ENCODE results near the gene FUZ.

FUZ gene

DNA sequence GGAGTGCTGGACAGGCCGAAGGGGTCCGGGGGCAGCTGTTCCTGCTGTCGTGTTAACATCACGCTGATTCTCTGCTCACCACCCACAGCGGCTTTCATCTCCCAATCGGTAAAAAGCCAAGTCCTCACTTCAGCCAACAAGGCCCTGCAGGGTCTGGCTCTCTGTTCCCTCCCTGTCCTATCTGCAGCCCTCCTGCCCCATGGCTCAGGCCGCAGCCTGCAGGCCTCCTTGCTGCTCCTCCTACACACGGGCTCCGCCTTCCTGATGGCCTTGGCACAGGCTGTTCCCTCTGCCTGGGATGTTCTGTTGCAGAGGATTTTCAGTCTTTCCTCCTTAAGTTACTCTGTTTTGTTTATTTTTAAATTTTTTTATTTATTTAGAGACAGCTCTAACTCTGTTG, 22.2 kb downstream of the FUZ start:
- H3K27me3 ChIP-seq: no peaks in the 10 kb centered on the region
- H3K4me1 ChIP-seq: no peaks in the 10 kb centered on the region
- no peak for DNase-seq
- no peak overlapping the region for H3K4me3 ChIP-seq (ENCODE audit: low read depth, low read length)
- H3K9me3 ChIP-seq: no peaks in the 10 kb centered on the region
- peaks cover 7% of the 10 kb centered on the region for H3K36me3 ChIP-seq
- no peak for TF ChIP-seq CTCF (IDR thresholded peaks at IDR 0.05; ENCODE audit: low read depth, low read length)

DNA sequence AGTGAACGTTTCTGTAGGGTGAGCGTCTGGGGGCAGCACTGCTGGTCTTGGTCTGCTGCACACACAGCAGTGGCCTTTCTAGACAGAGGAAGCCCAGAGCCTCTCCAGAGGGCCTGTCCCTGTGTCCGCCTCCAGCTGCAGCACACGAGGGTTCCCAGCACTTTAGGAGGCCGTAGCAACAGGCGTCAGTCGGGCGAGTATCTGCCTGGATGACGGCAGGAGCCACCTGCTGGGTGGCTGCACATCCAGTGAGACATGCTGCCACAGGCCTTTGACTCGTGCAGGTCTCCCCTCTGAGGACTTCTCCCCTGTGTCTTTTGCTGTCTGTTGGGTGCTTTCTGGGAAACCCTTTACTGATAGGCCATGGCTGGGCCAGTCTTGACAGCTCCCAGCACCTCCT, 24.2 kb downstream of the FUZ start:
- Histone ChIP-seq H3K4me1 (no peaks in the 10 kb centered on the region), H3K4me3 (ENCODE audit: low read depth, low read length) (no peak overlapping the region), H3K27me3 (no peaks in the 10 kb centered on the region), H3K9me3 (no peaks in the 10 kb centered on the region), H3K36me3 (no peaks in the 10 kb centered on the region; the same call in 1 of the 2 replicates)
- TF ChIP-seq CTCF (IDR thresholded peaks at IDR 0.05; ENCODE audit: low read depth, low read length): no peak
- no peak for DNase-seq

DNA sequence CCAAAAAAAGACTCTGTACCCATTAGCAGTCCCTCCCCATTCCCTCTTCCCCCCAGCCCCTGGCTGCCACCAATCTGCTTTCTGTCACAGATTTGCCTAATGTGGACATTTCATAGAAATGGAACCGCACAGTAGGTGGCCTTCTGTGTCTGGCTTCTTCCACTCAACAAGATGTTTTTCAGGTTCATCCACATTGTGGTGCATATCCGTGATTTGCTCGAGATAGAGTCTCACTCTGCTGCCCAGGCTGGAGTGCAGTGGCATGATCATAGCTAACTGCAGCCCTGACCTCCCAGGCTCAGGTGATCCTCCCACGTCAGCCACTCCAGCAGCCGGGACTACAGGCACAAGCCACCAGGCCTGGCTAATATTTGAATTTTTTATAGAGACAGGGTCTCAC, 25.3 kb downstream of the FUZ start:
- Histone ChIP-seq H3K9me3 (no peaks in the 10 kb centered on the region), H3K36me3 (peaks cover 5% of the 10 kb centered on the region), H3K27me3 (no peaks in the 10 kb centered on the region), H3K4me3 (ENCODE audit: low read depth, low read length) (no peak overlapping the region), H3K4me1 (no peaks in the 10 kb centered on the region)
- no peak for TF ChIP-seq CTCF (IDR thresholded peaks at IDR 0.05; ENCODE audit: low read depth, low read length)
- no peak for DNase-seq

GRCh38 chr19:49786376-49786820, 26.7 kb downstream of the FUZ start:
- no peaks in the 10 kb centered on the region for H3K27me3 ChIP-seq
- no peak for DNase-seq
- no peaks in the 10 kb centered on the region for H3K9me3 ChIP-seq
- H3K4me3 ChIP-seq (ENCODE audit: low read depth, low read length): no peak overlapping the region
- no peaks in the 10 kb centered on the region for H3K4me1 ChIP-seq
- H3K36me3 ChIP-seq: peaks cover 8% of the 10 kb centered on the region
- no peak for TF ChIP-seq CTCF (IDR thresholded peaks at IDR 0.05; ENCODE audit: low read depth, low read length)

GRCh38 chr19:49782515-49782914, 30.6 kb downstream of the FUZ start:
- H3K27me3 ChIP-seq: no peaks in the 10 kb centered on the region
- H3K4me1 ChIP-seq: no peaks in the 10 kb centered on the region
- TF ChIP-seq CTCF (IDR thresholded peaks at IDR 0.05; ENCODE audit: low read depth, low read length): no peak
- peaks cover 8% of the 10 kb centered on the region for H3K36me3 ChIP-seq
- no peaks in the 10 kb centered on the region for H3K9me3 ChIP-seq
- DNase-seq: no peak
- H3K4me3 ChIP-seq (ENCODE audit: low read depth, low read length): no peak overlapping the region

- DNase-seq: no peak
- TF ChIP-seq CTCF (IDR thresholded peaks at IDR 0.05; ENCODE audit: low read depth, low read length): no peak
- H3K9me3 ChIP-seq: no peaks in the 10 kb centered on the region
Observed at GRCh38 chr19:49781394-49781793, 31.7 kb downstream of the FUZ start.

More at GRCh38 chr19:49781394-49781793, 31.7 kb downstream of the FUZ start:
- no peaks in the 10 kb centered on the region for H3K27me3 ChIP-seq
- no peak overlapping the region for H3K4me3 ChIP-seq (ENCODE audit: low read depth, low read length)
- H3K4me1 ChIP-seq: no peaks in the 10 kb centered on the region
- peaks cover 8% of the 10 kb centered on the region for H3K36me3 ChIP-seq
